ENCODE data around the gene MFSD11.
"Not testable (repeated sequence)": the region's sequence is repeated elsewhere in the genome, so short reads cannot be mapped to it uniquely, and the experiment has no call there.

MFSD11 gene

DNA sequence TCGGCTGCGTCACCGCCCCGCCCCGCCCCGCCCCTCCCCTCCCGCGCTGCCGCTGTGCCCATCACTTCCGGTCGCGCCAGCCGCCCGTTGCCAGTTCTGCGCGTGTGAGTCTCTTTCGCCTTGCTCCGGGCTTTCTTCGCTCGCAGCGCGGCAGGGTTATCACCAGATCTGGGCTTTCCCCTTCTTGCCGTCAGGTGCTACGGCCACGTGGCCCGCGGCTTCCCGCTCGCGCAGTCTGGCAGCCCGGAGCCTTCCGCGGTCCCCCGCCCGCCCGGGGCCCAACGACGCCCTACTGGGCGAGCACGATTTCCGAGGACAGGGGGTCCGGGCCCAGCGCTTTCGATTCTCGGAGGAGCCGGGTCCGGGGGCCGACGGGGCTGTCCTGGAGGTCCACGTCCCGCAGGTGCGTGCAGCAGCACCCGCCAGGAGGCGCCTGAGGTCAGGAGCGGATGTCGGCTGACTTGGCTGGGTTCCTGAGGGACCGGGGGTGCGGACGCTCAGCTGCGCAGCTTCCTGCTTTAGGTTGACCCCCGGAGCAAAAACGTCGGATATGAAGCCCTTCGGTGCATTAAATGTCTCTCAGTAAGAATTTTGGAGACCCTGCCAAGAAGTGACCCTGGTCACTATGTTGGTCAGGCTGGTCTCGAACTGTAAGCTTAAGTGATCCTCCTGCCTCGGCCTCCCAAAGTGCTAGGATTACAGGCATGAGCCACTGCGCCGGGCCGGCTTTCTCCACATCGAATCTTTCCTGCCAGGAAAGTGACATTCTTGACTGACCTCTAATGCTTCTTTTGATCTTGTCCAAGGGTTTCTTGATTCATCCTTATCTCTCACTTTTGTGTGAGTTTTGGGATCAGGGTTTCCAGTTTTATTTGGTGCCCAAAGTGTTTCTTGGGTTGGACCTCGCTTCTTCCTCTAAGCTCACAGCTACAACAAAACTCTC lies 10.9 kb upstream of the MFSD11 start, which contains the start of gene METTL23:
Gene METTL23 (plus strand): TSS at position 64 of the 943 bp plus-strand sequence. CDS start 2,872 bp downstream, outside the sequence.
- DNase-seq (ENCODE audit: low read depth, low spot score), result no peak

DNA sequence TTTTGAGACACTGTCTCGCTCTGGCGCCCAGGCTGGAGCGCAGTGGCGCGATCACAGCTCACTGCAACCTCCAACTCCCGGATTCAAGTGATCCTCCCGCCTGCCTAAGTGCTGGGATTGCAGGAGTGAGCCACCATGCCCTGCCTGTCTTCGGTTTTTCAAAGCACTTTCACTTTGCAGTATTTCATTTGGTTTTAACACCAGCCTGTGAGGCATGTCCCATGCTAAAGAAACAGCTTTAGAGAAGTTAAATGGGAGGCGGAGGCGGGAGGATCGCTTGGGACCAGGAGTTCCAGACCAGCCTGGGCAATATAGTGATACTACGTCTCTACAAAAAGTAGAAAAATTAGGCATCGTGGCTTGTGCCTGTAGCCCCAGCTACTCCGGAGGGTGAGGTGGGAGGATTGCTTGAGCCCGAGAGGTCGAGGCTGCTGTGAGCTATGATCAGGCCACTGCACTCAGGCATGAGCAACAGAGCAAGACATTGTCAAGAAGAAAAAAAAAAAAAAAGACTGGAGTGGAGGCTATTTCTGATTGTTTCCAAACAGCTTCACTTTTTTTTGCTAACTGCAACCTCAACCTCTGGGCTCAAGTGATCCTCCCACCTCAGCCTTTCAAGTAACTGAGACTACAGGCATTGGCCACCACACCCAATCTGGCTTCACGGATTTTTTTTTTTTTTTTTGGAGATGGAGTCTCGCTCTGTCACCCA lies 10.0 kb upstream of the MFSD11 start:
- no peak for DNase-seq (ENCODE audit: low read depth, low spot score)

GRCh38 chr17:76731800-76732733 lies 5.9 kb upstream of the MFSD11 start:
- not testable (repeated sequence) for DNase-seq (ENCODE audit: low read depth, low spot score)

- no peak for DNase-seq (ENCODE audit: low read depth, low spot score)
Observed at GRCh38 chr17:76732734-76733617, 4.9 kb upstream of the MFSD11 start.

- DNase-seq (ENCODE audit: low read depth, low spot score), result no peak
Observed at GRCh38 chr17:76733618-76733957, 4.3 kb upstream of the MFSD11 start.

DNA sequence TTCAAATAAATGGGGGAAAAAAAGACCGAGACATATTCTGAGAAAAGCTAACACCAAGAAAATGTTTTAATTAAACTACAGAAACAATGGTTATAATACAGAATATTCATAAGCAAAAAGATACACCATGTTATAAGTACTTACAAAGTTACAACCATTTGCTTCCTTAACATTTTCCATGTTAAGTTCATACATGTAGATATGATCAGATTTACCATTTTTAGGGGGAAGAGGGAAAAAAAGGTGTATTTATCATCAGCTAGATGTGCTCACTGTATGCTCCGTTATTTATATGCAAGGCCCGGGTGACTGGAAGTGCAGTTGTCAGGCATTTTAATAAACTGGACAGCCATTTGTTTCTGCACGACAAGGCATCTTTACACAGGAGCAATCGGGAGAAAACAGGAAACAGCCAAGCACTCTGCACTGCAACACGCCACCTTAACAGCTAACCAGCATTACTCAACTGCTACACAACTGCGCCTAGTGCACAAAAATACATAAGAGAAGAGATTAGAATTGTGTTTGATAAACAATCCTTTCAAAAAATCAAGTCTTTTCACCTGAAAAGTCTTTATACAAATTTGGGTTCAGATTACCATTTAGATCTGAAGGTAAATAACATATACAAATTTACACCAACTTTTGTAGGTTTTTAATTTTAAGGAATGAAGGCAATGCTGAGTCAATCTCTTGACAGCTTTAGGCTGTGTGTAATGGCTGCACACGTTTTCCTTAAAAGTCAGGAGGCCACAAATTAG lies 3.7 kb upstream of the MFSD11 start:
- DNase-seq (ENCODE audit: low read depth, low spot score), result no peak

DNA sequence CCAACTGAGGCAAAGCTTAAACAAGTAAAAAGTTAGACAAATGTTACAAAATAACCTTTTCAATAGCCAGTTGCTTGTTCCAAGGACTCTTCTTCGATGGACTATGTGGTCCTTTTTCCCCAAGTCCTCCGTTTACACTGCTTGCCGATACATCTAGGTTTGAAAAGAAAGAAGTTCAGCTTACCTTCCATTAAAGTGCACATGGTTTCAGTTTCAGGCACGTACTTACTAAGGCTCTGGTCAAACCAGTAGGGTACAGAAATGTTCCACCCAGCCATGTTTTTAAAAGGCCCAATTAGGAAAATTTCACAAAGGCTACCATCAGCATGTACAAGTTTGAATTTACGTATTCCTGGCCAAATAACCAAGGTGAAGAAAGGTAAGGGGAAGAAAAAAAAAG lies 2.9 kb upstream of the MFSD11 start:
- no peak for DNase-seq (ENCODE audit: low read depth, low spot score)

- no peak for DNase-seq (ENCODE audit: low read depth, low spot score)
Observed at GRCh38 chr17:76735586-76736348, 2.2 kb upstream of the MFSD11 start.

GRCh38 chr17:76736349-76737081 lies 1.4 kb upstream of the MFSD11 start:
- DNase-seq (ENCODE audit: low read depth, low spot score), result no peak

DNA sequence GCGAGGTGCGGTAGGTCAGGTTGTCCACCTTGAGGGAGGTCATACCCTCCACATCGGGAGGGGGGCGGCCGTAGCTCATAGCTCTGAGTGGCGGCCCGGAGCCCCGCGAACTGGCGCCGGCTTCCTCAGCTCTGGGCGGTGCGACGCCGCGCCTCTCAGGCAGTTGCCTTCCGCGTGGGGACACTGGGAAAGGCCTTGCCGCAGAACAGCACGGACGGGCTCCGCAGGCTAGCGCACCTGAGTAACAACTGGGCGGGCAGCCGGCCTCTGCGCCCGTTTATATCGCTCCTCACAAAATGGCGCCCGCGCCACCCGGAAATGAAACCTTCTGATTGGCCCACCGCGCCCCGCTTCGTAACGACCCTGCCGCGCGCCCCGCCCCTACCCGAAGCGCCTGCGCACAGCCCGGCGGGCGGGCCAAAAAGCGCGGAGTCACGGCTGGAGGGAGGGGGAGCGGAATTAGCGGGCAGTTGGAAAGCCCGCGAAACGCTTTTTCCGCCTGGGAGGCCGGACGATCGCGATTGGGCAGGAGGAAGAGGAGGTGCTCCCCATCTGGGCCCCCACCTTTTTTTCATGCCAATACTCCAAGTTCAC lies 740 bp upstream of the MFSD11 start, which contains the start of gene SRSF2:
Gene SRSF2 (minus strand): TSS at position 250 of the 594 bp plus-strand sequence. CDS start 171 bp downstream, at position 79.
- DNase-seq (ENCODE audit: low read depth, low spot score), result peak; percentile 96

GRCh38 chr17:76738468-76738850 lies 540 bp downstream of the MFSD11 start:
- DNase-seq (ENCODE audit: low read depth, low spot score), result no peak

DNA sequence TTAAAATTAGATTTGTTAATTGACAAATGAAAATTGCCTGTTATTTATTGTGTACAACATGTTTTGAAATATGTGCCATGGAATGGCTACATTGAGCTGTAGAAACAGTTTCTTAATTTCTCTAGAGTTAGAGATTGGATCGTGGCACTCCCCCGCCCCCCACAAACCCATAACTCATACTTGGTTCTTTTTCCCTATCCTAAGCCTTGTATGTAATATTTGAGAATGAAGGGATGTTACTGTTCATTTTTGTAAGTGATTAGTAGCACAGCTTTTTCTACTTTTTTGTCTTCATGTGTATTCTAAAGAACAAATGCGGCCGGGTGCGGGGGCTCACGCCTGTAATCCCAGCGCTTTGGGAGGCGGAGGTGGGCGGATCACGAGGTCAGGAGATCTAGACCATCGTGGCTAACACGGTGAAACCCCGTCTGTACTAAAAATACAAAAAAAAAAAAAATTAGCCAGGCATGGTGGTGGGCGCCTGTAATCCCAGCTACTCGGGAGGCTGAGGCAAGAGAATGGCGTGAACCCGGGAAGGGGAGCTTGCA lies 1.7 kb downstream of the MFSD11 start:
- DNase-seq (ENCODE audit: low read depth, low spot score), result not testable (repeated sequence)

DNA sequence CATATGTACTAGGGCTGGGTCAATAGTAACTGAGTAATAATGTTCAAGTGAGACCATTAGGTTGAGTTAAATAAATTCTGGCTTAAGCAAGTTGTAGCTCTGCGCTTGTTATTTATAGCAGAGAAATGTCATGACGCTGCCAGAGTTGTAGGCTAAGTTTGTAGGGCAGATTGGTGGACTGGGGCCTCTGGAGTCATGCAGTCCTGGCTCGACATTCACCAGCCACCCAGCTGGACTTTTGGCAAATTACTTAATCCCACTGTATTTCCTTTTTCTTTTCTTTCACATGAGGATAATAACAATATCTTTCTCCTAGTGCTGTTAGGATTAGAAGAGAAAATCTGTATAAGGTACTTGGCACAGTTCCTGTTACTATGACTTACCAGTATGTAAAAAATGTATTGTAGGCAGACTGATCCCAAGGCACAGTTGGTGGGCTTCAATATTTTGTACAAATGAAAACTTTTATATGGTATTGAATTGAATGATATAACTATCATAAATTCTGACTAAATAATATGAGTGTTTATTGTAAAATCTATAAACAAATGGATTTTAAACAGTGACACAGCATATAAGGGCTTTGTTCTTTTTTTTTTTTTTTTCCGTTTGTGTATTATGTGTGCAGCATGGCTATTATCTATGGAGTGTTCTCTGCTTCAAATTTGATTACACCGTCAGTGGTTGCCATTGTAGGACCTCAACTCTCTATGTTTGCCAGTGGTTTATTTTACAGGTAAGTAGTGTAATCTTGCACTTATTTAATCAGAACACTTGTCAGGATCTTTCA lies 2.6 kb downstream of the MFSD11 start:
- no peak for DNase-seq (ENCODE audit: low read depth, low spot score)

- no peak for DNase-seq (ENCODE audit: low read depth, low spot score)
Observed at GRCh38 chr17:76742958-76743357, 5.0 kb downstream of the MFSD11 start.

- no peak for DNase-seq (ENCODE audit: low read depth, low spot score)
Observed at GRCh38 chr17:76744747-76745146, 6.8 kb downstream of the MFSD11 start.

GRCh38 chr17:76745785-76746184 lies 7.9 kb downstream of the MFSD11 start:
- DNase-seq (ENCODE audit: low read depth, low spot score), result not testable (repeated sequence)

All from smooth muscle cell of the brain vasculature (primary cell).